ENCODE results near the gene PPM1L. TPM values are rescaled to one million over a fixed set of nuclear protein-coding genes. Genes with fewer than 3 reads are reported as not detected.

The PPM1L gene
- total RNA-seq, 1 donor from 2014 or later = 14.2 TPM

DNA sequence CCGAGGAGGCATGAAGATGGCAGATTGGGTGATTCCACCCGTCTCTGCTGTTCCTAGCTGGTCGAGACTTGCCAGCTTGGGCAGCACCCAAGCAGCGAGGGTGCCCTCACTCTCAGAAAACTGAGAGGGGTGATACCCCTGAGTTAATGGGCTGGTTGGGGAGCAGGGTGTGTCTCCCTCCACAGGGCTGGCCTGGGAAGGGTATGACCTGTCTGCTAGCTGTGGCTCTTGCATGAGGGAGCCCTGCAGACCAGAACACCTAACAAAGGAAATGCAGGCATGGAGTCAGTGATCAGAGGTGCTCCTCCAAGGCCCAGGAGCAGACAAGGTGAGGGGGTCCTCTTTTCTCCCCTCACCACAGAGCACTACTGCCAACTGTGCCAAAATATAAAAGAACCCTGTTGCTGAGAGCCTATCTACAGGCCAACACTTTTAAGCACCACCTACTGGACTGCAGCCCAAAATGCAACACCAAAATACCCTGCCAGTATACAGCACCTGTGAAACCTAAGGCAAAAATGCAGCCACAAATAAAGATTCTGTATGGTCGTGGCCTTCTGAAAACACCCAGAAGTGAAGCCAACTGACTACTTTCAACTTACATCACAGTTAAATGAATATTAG, 35.8 kb upstream of the PPM1L start:
- Histone ChIP-seq H3K4me3 (no peak overlapping the region), H3K36me3 (no peaks in the 10 kb centered on the region), H3K27ac (no peak overlapping the region), H3K27me3 (no peaks in the 10 kb centered on the region), H3K4me1 (no peaks in the 10 kb centered on the region), H3K9me3 (no peaks in the 10 kb centered on the region)
- intact Hi-C loops (cut with DNase I) = no loop called here
- no peak for TF ChIP-seq POLR2AphosphoS5 (IDR thresholded peaks at IDR 0.05; ENCODE audit: insufficient read depth in 1 of 2, low read depth in 1 of 2)
- TF ChIP-seq POLR2A (IDR thresholded peaks at IDR 0.05) = no peak
- TF ChIP-seq, protein P1, sequence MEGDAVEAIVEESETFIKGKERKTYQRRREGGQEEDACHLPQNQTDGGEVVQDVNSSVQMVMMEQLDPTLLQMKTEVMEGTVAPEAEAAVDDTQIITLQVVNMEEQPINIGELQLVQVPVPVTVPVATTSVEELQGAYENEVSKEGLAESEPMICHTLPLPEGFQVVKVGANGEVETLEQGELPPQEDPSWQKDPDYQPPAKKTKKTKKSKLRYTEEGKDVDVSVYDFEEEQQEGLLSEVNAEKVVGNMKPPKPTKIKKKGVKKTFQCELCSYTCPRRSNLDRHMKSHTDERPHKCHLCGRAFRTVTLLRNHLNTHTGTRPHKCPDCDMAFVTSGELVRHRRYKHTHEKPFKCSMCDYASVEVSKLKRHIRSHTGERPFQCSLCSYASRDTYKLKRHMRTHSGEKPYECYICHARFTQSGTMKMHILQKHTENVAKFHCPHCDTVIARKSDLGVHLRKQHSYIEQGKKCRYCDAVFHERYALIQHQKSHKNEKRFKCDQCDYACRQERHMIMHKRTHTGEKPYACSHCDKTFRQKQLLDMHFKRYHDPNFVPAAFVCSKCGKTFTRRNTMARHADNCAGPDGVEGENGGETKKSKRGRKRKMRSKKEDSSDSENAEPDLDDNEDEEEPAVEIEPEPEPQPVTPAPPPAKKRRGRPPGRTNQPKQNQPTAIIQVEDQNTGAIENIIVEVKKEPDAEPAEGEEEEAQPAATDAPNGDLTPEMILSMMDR (IDR thresholded peaks at IDR 0.05) = no peak
- DNase-seq (ENCODE audit: extremely low spot score in 2 of 2) = no peak

DNA sequence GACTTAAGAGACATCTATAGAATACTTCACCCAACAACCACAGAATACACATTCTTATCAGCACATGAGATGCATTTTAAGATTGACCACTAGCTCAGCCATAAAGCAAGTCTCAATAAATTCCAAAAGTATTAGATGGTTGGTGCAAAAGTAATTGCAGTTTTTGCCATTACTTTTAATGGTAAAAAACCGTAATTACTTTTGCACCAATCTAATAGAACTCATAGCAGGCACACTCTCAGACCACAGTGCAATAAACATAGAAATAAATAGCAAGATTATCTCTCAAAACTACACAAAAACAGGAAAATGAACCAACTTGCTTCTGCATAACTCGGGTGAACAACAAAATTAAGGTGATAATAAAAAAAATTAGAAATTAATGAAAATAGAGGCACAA, 33.7 kb upstream of the PPM1L start:
- no peak overlapping the region for H3K4me3 ChIP-seq
- intact Hi-C loops (cut with DNase I) = no loop called here
- H3K27me3 ChIP-seq = no peaks in the 10 kb centered on the region
- H3K27ac ChIP-seq = no peak overlapping the region
- H3K36me3 ChIP-seq = no peaks in the 10 kb centered on the region
- no peaks in the 10 kb centered on the region for H3K9me3 ChIP-seq
- TF ChIP-seq, protein P1 (IDR thresholded peaks at IDR 0.05) = no peak
- TF ChIP-seq POLR2A (IDR thresholded peaks at IDR 0.05) = no peak
- TF ChIP-seq POLR2AphosphoS5 (IDR thresholded peaks at IDR 0.05; ENCODE audit: insufficient read depth in 1 of 2, low read depth in 1 of 2) = no peak
- no peaks in the 10 kb centered on the region for H3K4me1 ChIP-seq
- DNase-seq (ENCODE audit: extremely low spot score in 2 of 2) = no peak

DNA sequence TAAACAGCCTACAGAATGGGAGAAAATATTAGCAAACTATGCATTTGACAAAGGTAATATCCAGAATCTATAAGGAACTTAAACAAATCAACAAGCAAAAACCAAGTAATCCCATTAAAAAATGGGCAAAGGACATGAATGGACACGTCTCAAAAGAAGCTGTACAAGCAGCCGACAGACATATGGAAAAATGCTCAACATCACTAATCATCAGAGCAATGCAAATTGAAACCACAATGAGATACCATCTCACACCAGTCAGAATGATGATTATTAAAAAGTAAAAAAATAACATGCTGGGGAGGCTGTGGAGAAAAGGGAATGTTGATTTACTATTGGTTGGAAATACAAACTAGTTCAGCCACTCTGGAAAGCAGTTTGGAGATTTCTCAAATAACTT, 30.7 kb upstream of the PPM1L start:
- DNase-seq (ENCODE audit: extremely low spot score in 2 of 2) = no peak
- H3K27me3 ChIP-seq = no peaks in the 10 kb centered on the region
- TF ChIP-seq, protein P1 (IDR thresholded peaks at IDR 0.05) = no peak
- TF ChIP-seq POLR2AphosphoS5 (IDR thresholded peaks at IDR 0.05; ENCODE audit: insufficient read depth in 1 of 2, low read depth in 1 of 2) (no peak), POLR2A (IDR thresholded peaks at IDR 0.05) (no peak)
- H3K9me3 ChIP-seq = no peaks in the 10 kb centered on the region
- no peaks in the 10 kb centered on the region for H3K4me1 ChIP-seq
- intact Hi-C loops (cut with DNase I) = no loop called here
- no peak overlapping the region for H3K4me3 ChIP-seq
- H3K27ac ChIP-seq = no peak overlapping the region
- no peaks in the 10 kb centered on the region for H3K36me3 ChIP-seq

DNA sequence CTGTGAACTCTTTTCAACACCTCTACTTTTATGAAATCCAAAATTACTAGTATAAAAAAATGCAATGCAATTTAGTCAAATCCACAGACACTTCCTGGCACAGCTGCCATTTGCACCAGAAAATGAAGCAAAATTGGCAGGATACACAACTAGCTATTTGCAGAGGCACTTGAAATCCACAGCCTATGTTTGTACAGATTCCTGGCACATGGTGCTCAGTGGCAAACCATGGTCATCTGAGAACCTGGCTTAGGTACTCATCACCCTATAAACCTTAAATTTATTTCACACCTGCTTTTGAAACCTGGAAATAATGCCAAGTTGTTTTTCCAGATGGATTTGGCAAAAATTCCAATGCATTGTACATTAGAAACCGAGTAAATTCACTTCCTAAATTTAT, 20.2 kb upstream of the PPM1L start:
- H3K9me3 ChIP-seq = no peaks in the 10 kb centered on the region
- no peak for DNase-seq (ENCODE audit: extremely low spot score in 2 of 2)
- H3K27ac ChIP-seq = no peak overlapping the region
- no peak overlapping the region for H3K4me3 ChIP-seq
- no peaks in the 10 kb centered on the region for H3K27me3 ChIP-seq
- H3K4me1 ChIP-seq = no peaks in the 10 kb centered on the region
- H3K36me3 ChIP-seq = no peaks in the 10 kb centered on the region
- intact Hi-C loops (cut with DNase I) = loop anchor here (5.0 kb wide), 1 partner anchor 476 kb away; no protein-coding TSS in a partner anchor
- no peak for TF ChIP-seq POLR2A (IDR thresholded peaks at IDR 0.05)
- TF ChIP-seq, protein P1 (IDR thresholded peaks at IDR 0.05) = no peak
- no peak for TF ChIP-seq POLR2AphosphoS5 (IDR thresholded peaks at IDR 0.05; ENCODE audit: insufficient read depth in 1 of 2, low read depth in 1 of 2)

DNA sequence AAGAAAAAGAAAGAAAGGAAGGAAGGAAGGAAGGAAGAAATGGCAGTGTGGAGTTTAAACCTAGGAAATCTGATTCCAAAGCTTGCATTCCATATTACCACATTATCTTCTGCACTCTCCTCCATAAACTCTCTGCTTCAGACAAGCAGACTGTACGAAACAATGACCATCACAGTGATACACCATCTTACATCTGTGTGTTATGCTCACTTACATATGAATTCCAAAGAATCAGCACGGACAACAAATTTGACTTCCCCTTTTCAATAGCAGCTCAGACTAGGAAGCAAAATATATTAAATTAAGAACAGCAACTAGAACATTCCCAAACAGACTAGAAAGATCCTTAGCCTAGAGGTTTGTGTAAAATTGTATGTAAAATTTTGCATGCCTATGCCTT, 18.0 kb upstream of the PPM1L start:
- no peak for TF ChIP-seq POLR2AphosphoS5 (IDR thresholded peaks at IDR 0.05; ENCODE audit: insufficient read depth in 1 of 2, low read depth in 1 of 2)
- no peak for DNase-seq (ENCODE audit: extremely low spot score in 2 of 2)
- no peak overlapping the region for H3K27ac ChIP-seq
- H3K27me3 ChIP-seq = no peaks in the 10 kb centered on the region
- no peaks in the 10 kb centered on the region for H3K4me1 ChIP-seq
- H3K9me3 ChIP-seq = no peaks in the 10 kb centered on the region
- no peaks in the 10 kb centered on the region for H3K36me3 ChIP-seq
- H3K4me3 ChIP-seq = no peak overlapping the region
- intact Hi-C loops (cut with DNase I) = loop anchor here (5.0 kb wide), 1 partner anchor 474 kb away; no protein-coding TSS in a partner anchor

Data from vagina (tissue), 2 donors.